Measurements from ENCODE around the gene FBXO36. TPM values are rescaled to one million over a fixed set of nuclear protein-coding genes. Genes with fewer than 3 reads are reported as not detected.

Gene FBXO36
- total and polyA plus RNA-seq, 2 of the 8 experiments (the other 6 are each of a cell fraction or from before 2014, with no cell fraction given): 3.4 TPM

DNA sequence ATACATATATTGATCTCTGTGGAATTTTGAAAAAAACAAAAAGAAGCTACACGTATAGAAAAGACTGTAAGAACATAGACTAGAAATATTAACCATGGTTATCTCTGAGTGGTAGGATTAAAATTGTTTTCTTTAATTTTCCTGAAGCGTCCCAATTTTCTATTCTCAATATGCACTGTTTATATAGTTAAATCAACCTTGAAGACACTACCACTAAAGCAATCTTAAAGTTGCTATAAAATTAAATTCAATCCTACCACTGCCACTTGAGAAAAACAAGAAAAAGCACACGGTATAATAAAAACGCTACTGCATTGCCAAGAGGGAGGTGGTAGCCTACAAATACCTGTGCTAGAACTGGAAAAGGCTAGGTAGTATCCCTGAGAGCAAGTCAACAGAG lies 47.7 kb upstream of the FBXO36 start:
- H2BK5ac ChIP-seq (ENCODE audit: low read depth, low read length): no peak overlapping the region
- H3K56ac ChIP-seq (replicated peaks; ENCODE audit: insufficient read length, low read depth, low read length): no peak overlapping the region
- H4K91ac ChIP-seq (replicated peaks; ENCODE audit: insufficient read length, low read length): no peak overlapping the region
- peaks cover 4% of the 10 kb centered on the region for H3K79me1 ChIP-seq (ENCODE audit: low read depth, low read length)
- no peak overlapping the region for H3K4me3 ChIP-seq (ENCODE audit: extremely low read depth in 1 of 4, insufficient read depth in 2 of 4, low read depth in 3 of 4, low read length in 4 of 4)
- no peaks in the 10 kb centered on the region for H3K4me1 ChIP-seq (replicated peaks in 1 of 4; ENCODE audit: control insufficient read depth in 3 of 4, insufficient read depth in 4 of 4, low read length in 3 of 4)
- no peak overlapping the region for H2BK12ac ChIP-seq (ENCODE audit: low read depth, low read length)
- no peaks in the 10 kb centered on the region for H3K9me3 ChIP-seq (ENCODE audit: insufficient read depth in 2 of 2, low read depth in 1 of 2, low read length in 1 of 2)
- H2BK120ac ChIP-seq (replicated peaks; ENCODE audit: low read depth, low read length): no peak overlapping the region
- H2BK15ac ChIP-seq (ENCODE audit: low read length): no peak overlapping the region
- no peak overlapping the region for H4K5ac ChIP-seq (ENCODE audit: insufficient read length, low read depth, low read length)
- H2AK5ac ChIP-seq (ENCODE audit: low read depth, low read length): no peak overlapping the region
- no peaks in the 10 kb centered on the region for H3K23me2 ChIP-seq (ENCODE audit: low read depth, low read length)
- ChIA-PET POLR2A (ENCODE audit: partially characterized antibody) (no interaction called here), CTCF (ENCODE audit: partially characterized antibody) (interaction anchor here (0.7 kb wide), 1 partner anchor 10 kb away, joined by 3 read pairs; no protein-coding TSS in a partner anchor)
- 87% methylated on average over 4 of the region's 4 CpGs; no CpG with 5 or more reads in 1 of the 2 experiments for WGBS, 2 experiments (ENCODE audit: extremely low coverage in 1 of 2, insufficient coverage in 1 of 2, insufficient read length in 1 of 2, insufficient replicate concordance in 2 of 2, low coverage in 1 of 2, low lambda C conversion rate in 2 of 2, missing lambda C conversion rate in 1 of 2)
- H3K4me2 ChIP-seq (ENCODE audit: insufficient read depth in 1 of 2, low read depth in 2 of 2, low read length in 2 of 2): no peak overlapping the region
- peaks cover 3 to 33% of the 10 kb centered on the region in 2 experiments; a peak in 2 of 4 replicates for H3K79me2 ChIP-seq (ENCODE audit: control insufficient read depth in 1 of 2, insufficient read depth in 2 of 2, low read length in 2 of 2)
- H3K27ac ChIP-seq (ENCODE audit: low read depth, low read length): no peak overlapping the region
- FAIRE-seq (no peak), DNase-seq (ENCODE audit: low read depth in 1 of 2, low spot score in 2 of 2) (no peak)
- no peak overlapping the region for H3K18ac ChIP-seq (ENCODE audit: extremely low read depth, low read length)
- no peaks in the 10 kb centered on the region for H3K27me3 ChIP-seq (replicated peaks in 1 of 4; ENCODE audit: control insufficient read depth in 3 of 4, extremely low read depth in 1 of 4, insufficient read depth in 3 of 4, low read length in 3 of 4)
- H3K23ac ChIP-seq (ENCODE audit: insufficient read length): no peak overlapping the region
- H3K14ac ChIP-seq (ENCODE audit: insufficient read length): no peak overlapping the region
- H3K36me3 ChIP-seq (ENCODE audit: control insufficient read depth in 2 of 4, insufficient read depth in 4 of 4, low read length in 3 of 4): peaks cover 0 to 23% (median 5%) of the 10 kb centered on the region in 4 experiments; a peak in 4 of 8 replicates
- H2BK20ac ChIP-seq (ENCODE audit: low read length): no peak overlapping the region
- no peak overlapping the region for H2AFZ ChIP-seq (ENCODE audit: low read length)
- H4K20me1 ChIP-seq (replicated peaks in 1 of 2; ENCODE audit: control insufficient read depth in 1 of 2, insufficient read depth in 2 of 2, low read length in 2 of 2): peaks cover 0 to 2% of the 10 kb centered on the region in 2 experiments
- H3K9ac ChIP-seq (replicated peaks in 1 of 4; ENCODE audit: extremely low read depth in 1 of 4, low read depth in 3 of 4, low read length in 3 of 4): no peak overlapping the region
- H3K4ac ChIP-seq (replicated peaks; ENCODE audit: insufficient read length, low read depth, low read length): no peak overlapping the region
- no peak overlapping the region for H4K8ac ChIP-seq (ENCODE audit: extremely low read depth, insufficient read depth, low read length)
- no peak for TF ChIP-seq SIN3A (conservative IDR thresholded peaks at IDR 0.05 in 1 of 2, IDR thresholded peaks at IDR 0.05 in 1 of 2; ENCODE audit: low read depth in 1 of 2, low read length in 2 of 2)
- TF ChIP-seq, protein P1, sequence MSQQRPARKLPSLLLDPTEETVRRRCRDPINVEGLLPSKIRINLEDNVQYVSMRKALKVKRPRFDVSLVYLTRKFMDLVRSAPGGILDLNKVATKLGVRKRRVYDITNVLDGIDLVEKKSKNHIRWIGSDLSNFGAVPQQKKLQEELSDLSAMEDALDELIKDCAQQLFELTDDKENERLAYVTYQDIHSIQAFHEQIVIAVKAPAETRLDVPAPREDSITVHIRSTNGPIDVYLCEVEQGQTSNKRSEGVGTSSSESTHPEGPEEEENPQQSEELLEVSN (IDR thresholded peaks at IDR 0.05): no peak
- no peak for TF ChIP-seq SP2 (IDR thresholded peaks at IDR 0.05; ENCODE audit: low read length)
- TF ChIP-seq BACH1 (IDR thresholded peaks at IDR 0.05; ENCODE audit: low read length): no peak
- no peak for TF ChIP-seq SRF (IDR thresholded peaks at IDR 0.05; ENCODE audit: low read depth, low read length)
- TF ChIP-seq RAD21 (IDR thresholded peaks at IDR 0.05 in 1 of 2, conservative IDR thresholded peaks at IDR 0.05 in 1 of 2; ENCODE audit: low read depth in 2 of 2, low read length in 2 of 2): no peak
- TF ChIP-seq CBX5 (IDR thresholded peaks at IDR 0.05; ENCODE audit: low read depth, low read length): no peak
- TF ChIP-seq SIRT6 (IDR thresholded peaks at IDR 0.05; ENCODE audit: low read length): no peak
- TF ChIP-seq GTF2F1 (IDR thresholded peaks at IDR 0.05; ENCODE audit: borderline replicate concordance, low read depth, low read length): no peak
- TF ChIP-seq CBX8 (IDR thresholded peaks at IDR 0.05; ENCODE audit: borderline replicate concordance, low read depth, low read length): no peak
- no peak for TF ChIP-seq KDM1A (IDR thresholded peaks at IDR 0.05; ENCODE audit: borderline replicate concordance, low read length)
- no peak for TF ChIP-seq BCL11A (IDR thresholded peaks at IDR 0.05; ENCODE audit: low read depth in 2 of 2, low read length in 2 of 2)
- no peak for TF ChIP-seq TCF12 (IDR thresholded peaks at IDR 0.05; ENCODE audit: low read depth, low read length)
- no peak for TF ChIP-seq SUZ12 (IDR thresholded peaks at IDR 0.05; ENCODE audit: low read length)
